Memory B cell (primary cell): Measurements from ENCODE around the gene PROSER3.
A peak's percentile ranks its signal among the peaks of the same experiment; 100 is the strongest.

Experiments
- ATAC-seq: fragments of 150-1000 bp; cut with Tn5 transposase; 2 replicates; pipeline ENCODE4 v1.10.0; 2021; ENCODE audit warnings: low read depth, mild to moderate bottlenecking, moderate library complexity
- DNase-seq, 2 donors: peaks; one replicate each; pipeline ENCODE4 v3.0.0; 2022; ENCODE audit warnings: low spot score in 2 of 2
- H3K27ac Mint-ChIP-seq: one replicate; pipeline ENCODE4 v1.8.0; 2022; ENCODE audit warnings: mild to moderate bottlenecking, moderate library complexity, mixed read lengths
- H3K27me3 Mint-ChIP-seq: one replicate; pipeline ENCODE4 v1.8.0; 2022; ENCODE audit warnings: mixed read lengths
- H3K36me3 Mint-ChIP-seq: one replicate; pipeline ENCODE4 v1.8.0; 2022; ENCODE audit warnings: mild to moderate bottlenecking, mixed read lengths
- H3K4me1 Mint-ChIP-seq: one replicate; pipeline ENCODE4 v1.8.0; 2022; ENCODE audit warnings: mixed read lengths
- H3K4me3 Mint-ChIP-seq: one replicate; pipeline ENCODE4 v1.8.0; 2022; ENCODE audit warnings: mild to moderate bottlenecking, moderate library complexity, mixed read lengths
- H3K9me3 Mint-ChIP-seq: one replicate; pipeline ENCODE4 v1.8.0; 2022; ENCODE audit warnings: mixed read lengths

PROSER3 gene

DNA sequence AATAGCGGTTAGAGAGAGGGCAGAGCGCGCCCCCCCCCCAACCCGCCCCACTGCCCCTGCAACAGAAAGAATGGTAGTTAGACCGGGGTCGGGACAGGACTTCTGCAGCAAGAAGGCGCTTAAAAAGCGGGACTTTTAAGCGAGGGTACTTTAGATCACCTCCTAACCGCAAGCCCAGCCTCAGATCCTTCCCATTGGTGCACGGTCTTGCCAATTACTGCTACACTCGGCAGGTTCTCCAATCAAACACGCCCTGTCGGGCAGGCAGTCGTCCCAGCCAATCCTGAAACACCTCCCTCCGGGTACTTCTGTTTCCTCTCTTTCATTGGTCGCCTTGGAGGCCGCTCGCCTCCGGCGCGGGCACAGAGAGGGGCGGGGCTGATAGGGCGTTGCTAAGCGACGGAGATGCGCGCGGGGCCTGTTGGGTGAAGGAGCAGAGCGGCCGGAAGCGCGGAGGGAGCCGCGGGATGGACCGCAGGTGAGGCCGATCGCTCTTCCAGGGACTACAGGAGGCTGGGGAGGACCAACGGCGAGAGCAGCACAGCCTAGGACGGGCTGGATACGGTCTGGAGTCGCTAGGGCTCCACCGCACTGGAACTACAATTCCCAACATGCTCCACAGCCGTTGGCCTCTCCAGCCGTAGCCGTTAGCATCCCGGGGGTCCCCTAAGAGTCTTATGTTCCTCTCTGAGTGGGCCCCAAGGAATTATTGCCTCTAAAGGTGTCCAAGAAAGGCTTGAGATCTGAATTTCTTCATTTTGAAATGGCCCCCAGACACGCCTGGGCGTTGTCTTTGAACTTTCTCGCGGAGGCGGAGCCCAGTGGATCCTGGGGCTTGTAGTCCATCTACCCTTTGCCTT is at the start of gene PROSER3:
Gene PROSER3 (plus strand): TSS at position 428 of the 860 bp plus-strand sequence. CDS start 40 bp downstream, at position 468.
- peak; percentile 95 to 97 for DNase-seq

DNA sequence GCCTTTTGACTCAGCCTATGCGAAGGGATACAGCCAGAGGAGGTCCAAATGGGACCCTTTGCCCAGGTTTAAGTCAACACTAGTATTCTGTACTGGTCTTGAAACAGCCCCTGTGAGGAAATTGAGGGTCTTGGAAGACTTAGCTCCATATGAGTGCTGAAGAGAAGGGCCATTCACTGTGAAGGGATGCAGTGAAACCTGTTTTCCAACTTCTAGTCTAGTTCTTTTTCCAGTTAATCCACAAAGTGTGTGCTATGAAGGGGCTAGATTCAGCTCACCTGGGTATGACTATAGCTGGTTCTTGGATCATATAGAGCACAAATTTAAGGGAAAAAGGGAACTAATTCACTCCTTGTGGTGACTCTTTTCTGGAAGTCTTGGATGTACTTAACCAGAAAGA is 49.6 kb upstream of the PROSER3 start:
- H3K4me3 Mint-ChIP-seq = no peak overlapping the region
- no peaks in the 10 kb centered on the region for H3K36me3 Mint-ChIP-seq
- no peaks in the 10 kb centered on the region for H3K27me3 Mint-ChIP-seq
- H3K9me3 Mint-ChIP-seq = no peaks in the 10 kb centered on the region
- DNase-seq (no peak), ATAC-seq (no peak)
- H3K27ac Mint-ChIP-seq = no peak overlapping the region
- peaks cover 17% of the 10 kb centered on the region for H3K4me1 Mint-ChIP-seq

More for the DNA sequence above, at the start of gene PROSER3:
- Mint-ChIP-seq H3K9me3 (no peaks in the 10 kb centered on the region), H3K4me3 (peak within 1 kb of the TSS; percentile 89), H3K27ac (peak within 1 kb of the TSS; percentile 87), H3K27me3 (peaks cover 13% of the 10 kb centered on the region), H3K36me3 (peaks cover 25% of the 10 kb centered on the region), H3K4me1 (peaks cover 20% of the 10 kb centered on the region)
- ATAC-seq = peak; percentile 91

DNA sequence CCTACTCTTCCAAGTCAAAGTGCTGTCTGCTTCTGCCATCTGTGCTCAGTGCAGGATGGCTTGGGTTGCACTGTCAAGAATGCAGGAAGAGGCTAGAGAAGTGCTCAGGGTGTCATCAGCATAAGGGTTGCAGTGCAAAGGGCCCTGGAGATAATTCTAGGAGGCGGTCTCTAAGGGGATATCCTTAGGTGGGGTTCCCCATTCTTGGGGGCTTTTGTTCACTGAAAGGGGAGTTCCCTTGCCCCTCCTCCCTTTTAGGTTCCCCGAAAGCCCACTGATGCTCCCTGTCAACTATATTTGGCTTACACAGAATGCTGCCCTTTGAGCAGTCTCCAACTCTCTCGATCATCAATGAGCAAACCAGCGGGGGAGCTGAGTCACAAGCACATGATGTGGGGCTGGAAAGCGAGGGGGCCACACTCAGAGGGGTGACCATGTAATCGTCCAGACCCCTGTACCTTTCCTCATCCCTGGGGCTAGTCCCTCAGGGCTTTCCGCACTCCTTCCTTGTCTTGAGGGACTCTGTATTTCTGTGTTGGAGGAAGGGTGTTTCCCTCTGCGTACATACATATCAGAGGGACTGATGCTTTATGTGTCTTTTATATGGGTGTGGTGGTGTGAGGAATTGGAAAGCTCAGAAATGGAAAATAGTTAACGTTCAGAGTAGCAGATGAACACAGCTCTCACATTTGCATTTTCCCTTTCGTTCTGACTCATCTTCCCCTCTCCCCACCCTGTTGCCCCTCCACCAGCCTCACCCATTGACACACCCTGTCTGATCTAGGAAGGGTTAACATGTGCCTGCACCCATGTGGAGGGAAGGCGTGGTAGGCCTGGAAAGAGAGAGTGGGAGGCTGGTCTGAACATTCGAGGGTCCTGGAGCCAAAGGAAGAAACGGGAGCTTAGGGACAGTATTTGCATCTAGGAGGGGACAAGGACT is 46.9 kb upstream of the PROSER3 start:
- Mint-ChIP-seq H3K27ac (peak overlapping the region; percentile 99), H3K27me3 (no peaks in the 10 kb centered on the region), H3K9me3 (no peaks in the 10 kb centered on the region), H3K4me1 (peaks cover 34% of the 10 kb centered on the region), H3K36me3 (no peaks in the 10 kb centered on the region), H3K4me3 (peak overlapping the region; percentile 70)
- DNase-seq = peak in 1 of 2 donors; percentile 59
- peak; percentile 47 for ATAC-seq

GRCh38 chr19:35712567-35713505 is 45.1 kb upstream of the PROSER3 start:
- Mint-ChIP-seq H3K4me1 (peaks cover 40% of the 10 kb centered on the region), H3K27me3 (no peaks in the 10 kb centered on the region), H3K36me3 (peaks cover 2% of the 10 kb centered on the region), H3K4me3 (peak overlapping the region; percentile 92), H3K9me3 (no peaks in the 10 kb centered on the region), H3K27ac (peak overlapping the region; percentile 99)
- peak; percentile 16 for ATAC-seq
- DNase-seq = peak in 1 of 2 donors; percentile 54

DNA sequence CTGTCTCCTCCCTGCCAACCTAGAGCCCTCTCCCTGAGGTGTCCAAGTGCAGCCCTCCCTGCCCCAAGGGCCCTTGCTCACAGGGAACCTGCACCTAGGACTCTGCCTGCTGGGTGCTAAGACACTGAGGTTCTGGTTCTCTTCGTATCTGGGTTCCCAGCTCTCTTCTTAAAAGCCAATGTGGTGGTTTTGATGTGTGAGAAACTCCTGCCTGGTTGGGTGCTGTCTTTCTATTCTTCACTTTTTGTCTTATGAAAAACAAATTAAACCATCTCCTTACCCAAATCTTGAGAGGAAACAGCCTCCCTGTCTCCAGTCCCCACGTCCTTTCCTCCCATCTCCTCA is 44.5 kb upstream of the PROSER3 start:
- ATAC-seq (no peak), DNase-seq (no peak)
- Mint-ChIP-seq H3K4me3 (peak overlapping the region; percentile 92), H3K9me3 (no peaks in the 10 kb centered on the region), H3K36me3 (peaks cover 2% of the 10 kb centered on the region), H3K4me1 (peaks cover 40% of the 10 kb centered on the region), H3K27me3 (no peaks in the 10 kb centered on the region), H3K27ac (peak overlapping the region; percentile 99)

DNA sequence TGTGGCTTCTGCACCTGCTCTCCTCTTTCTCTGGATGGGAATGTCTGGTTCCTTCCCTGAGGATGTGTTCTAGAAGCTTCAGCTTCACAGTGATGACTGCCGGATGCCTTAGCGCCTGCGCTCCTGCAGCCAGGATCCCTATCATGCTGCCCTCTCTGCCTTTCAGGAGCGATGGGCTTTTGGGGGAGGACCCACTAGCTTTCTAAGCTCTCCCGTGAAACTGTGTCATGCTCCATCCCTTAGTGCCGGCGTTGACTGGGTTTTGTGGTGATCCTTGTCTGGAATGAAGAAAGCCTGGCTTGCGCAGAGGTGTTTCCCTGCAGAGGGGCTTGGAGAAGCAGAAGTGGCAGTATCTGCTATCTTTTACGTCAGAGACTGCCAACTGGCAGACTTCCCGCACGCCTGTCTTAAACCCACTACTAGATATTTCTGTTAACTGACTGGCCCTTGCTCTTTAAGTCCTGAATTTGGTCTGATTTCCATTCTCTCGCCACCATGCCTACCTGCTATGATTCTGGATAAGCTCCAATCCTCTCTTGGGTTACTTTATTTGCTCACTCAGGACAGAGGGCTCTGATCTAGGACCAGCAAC is 44.0 kb upstream of the PROSER3 start:
- H3K27ac Mint-ChIP-seq = peak overlapping the region; percentile 99
- H3K27me3 Mint-ChIP-seq = no peaks in the 10 kb centered on the region
- ATAC-seq = no peak
- peaks cover 2% of the 10 kb centered on the region for H3K36me3 Mint-ChIP-seq
- DNase-seq = no peak
- H3K4me3 Mint-ChIP-seq = peak overlapping the region; percentile 92
- no peaks in the 10 kb centered on the region for H3K9me3 Mint-ChIP-seq
- H3K4me1 Mint-ChIP-seq = peaks cover 40% of the 10 kb centered on the region

DNA sequence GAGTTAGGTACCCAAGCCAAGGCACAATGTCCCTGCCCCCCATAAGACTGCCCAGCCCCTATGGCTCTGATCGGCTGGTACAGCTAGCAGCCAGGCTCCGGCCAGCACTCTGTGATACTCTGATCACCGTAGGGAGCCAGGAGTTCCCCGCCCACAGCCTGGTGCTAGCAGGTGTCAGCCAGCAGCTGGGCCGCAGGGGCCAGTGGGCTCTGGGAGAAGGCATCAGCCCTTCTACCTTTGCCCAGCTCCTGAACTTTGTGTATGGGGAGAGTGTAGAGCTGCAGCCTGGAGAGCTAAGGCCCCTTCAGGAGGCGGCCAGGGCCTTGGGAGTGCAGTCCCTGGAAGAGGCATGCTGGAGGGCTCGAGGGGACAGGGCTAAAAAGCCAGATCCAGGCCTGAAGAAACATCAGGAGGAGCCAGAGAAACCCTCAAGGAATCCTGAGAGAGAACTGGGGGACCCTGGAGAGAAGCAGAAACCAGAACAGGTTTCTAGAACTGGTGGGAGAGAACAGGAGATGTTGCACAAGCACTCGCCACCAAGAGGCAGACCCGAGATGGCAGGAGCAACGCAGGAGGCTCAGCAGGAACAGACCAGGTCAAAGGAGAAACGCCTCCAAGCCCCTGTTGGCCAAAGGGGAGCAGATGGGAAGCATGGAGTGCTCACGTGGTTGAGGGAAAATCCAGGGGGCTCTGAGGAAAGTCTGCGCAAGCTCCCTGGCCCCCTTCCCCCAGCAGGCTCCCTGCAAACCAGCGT is 43.2 kb upstream of the PROSER3 start:
- H3K4me3 Mint-ChIP-seq = peak overlapping the region; percentile 92
- H3K9me3 Mint-ChIP-seq = no peaks in the 10 kb centered on the region
- H3K4me1 Mint-ChIP-seq = peaks cover 48% of the 10 kb centered on the region
- peak overlapping the region; percentile 99 for H3K27ac Mint-ChIP-seq
- DNase-seq (no peak), ATAC-seq (no peak)
- H3K27me3 Mint-ChIP-seq = no peaks in the 10 kb centered on the region
- H3K36me3 Mint-ChIP-seq = peaks cover 2% of the 10 kb centered on the region

DNA sequence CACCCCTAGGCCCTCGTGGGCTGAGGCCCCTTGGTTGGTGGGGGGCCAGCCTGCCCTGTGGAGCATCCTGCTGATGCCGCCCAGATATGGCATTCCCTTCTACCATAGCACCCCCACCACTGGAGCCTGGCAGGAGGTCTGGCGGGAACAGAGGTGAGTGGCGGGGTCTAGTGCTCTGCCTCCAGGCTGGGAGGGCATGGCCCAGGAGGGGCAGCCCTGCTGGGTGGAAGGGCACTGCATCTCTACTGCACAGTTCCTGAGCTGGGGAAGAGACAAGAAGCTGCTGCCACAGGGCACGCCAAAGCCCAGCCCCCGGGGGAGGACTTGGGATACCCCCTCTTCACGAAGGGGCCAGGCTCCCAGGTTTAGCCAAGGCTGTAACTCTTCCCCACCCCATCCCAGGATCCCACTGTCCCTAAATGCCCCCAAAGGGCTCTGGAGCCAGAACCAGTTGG is 42.6 kb upstream of the PROSER3 start:
- H3K9me3 Mint-ChIP-seq = no peaks in the 10 kb centered on the region
- peaks cover 4% of the 10 kb centered on the region for H3K36me3 Mint-ChIP-seq
- no peaks in the 10 kb centered on the region for H3K27me3 Mint-ChIP-seq
- peak overlapping the region; percentile 94 for H3K27ac Mint-ChIP-seq
- H3K4me1 Mint-ChIP-seq = peaks cover 50% of the 10 kb centered on the region
- DNase-seq = no peak
- ATAC-seq = no peak
- H3K4me3 Mint-ChIP-seq = peak overlapping the region; percentile 92

- DNase-seq = no peak
- ATAC-seq = no peak
- H3K4me3 Mint-ChIP-seq = peak overlapping the region; percentile 92
- no peaks in the 10 kb centered on the region for H3K9me3 Mint-ChIP-seq
- peaks cover 6% of the 10 kb centered on the region for H3K36me3 Mint-ChIP-seq
- peak overlapping the region; percentile 94 for H3K27ac Mint-ChIP-seq
- no peaks in the 10 kb centered on the region for H3K27me3 Mint-ChIP-seq
- peaks cover 46% of the 10 kb centered on the region for H3K4me1 Mint-ChIP-seq
These were observed 41.8 kb upstream of the PROSER3 start for GRCh38 chr19:35715981-35716800.

GRCh38 chr19:35716801-35717664 is 40.9 kb upstream of the PROSER3 start:
- Mint-ChIP-seq H3K27me3 (no peaks in the 10 kb centered on the region), H3K36me3 (peaks cover 12% of the 10 kb centered on the region), H3K4me3 (peak overlapping the region; percentile 92), H3K27ac (peak overlapping the region; percentile 94), H3K9me3 (no peaks in the 10 kb centered on the region), H3K4me1 (peaks cover 42% of the 10 kb centered on the region)
- ATAC-seq (peak; percentile 70), DNase-seq (peak; percentile 90 to 95)

DNA sequence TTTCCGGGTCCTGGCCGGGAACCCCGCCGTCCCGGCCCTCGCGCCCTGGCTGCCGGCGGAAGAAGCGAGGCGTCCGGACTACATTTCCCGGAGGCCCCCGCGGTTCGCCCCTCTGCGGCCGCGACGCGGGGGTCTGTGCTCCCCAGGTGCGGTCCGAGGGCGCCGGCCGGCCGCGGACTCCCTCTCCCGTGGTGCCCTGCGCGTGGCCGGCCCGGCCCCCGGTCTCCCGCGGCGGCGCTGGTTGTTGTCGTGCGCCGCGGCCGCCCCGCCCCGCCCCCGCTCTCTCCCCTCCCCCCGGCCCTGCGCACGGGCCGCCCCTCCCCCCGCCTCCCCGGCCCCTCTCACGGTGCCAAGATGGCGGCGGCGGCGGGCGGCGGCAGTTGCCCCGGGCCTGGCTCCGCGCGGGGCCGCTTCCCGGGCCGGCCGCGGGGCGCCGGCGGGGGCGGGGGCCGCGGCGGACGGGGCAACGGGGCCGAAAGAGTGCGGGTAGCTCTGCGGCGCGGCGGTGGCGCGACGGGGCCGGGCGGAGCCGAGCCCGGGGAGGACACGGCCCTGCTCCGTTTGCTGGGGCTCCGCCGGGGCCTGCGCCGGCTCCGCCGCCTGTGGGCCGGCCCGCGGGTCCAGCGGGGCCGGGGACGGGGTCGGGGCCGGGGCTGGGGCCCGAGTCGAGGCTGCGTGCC is 40.2 kb upstream of the PROSER3 start, which contains the start of gene KMT2B:
Gene KMT2B (plus strand): TSS at position 339 of the 680 bp plus-strand sequence. CDS start 16 bp downstream, at position 355.
- peaks cover 18% of the 10 kb centered on the region for H3K36me3 Mint-ChIP-seq
- H3K4me1 Mint-ChIP-seq = peaks cover 37% of the 10 kb centered on the region
- ATAC-seq = no peak
- no peaks in the 10 kb centered on the region for H3K9me3 Mint-ChIP-seq
- no peak for DNase-seq
- H3K27me3 Mint-ChIP-seq = no peaks in the 10 kb centered on the region
- peak within 1 kb of the TSS; percentile 92 for H3K4me3 Mint-ChIP-seq
- H3K27ac Mint-ChIP-seq = peak within 1 kb of the TSS; percentile 94
